ENCODE data around the gene TAS2R43.
"Not testable (repeated sequence)": the region's sequence is repeated elsewhere in the genome, so short reads cannot be mapped to it uniquely, and the experiment has no call there.

TAS2R43 gene

GRCh38 chr12:11092128-11092527 lies at the start of gene TAS2R43:
TSS of gene TAS2R43 (minus strand) at chr12:11092313. CDS start at chr12:11092229, 84 bp downstream.
- DNase-seq (ENCODE audit: low spot score), result no peak

DNA sequence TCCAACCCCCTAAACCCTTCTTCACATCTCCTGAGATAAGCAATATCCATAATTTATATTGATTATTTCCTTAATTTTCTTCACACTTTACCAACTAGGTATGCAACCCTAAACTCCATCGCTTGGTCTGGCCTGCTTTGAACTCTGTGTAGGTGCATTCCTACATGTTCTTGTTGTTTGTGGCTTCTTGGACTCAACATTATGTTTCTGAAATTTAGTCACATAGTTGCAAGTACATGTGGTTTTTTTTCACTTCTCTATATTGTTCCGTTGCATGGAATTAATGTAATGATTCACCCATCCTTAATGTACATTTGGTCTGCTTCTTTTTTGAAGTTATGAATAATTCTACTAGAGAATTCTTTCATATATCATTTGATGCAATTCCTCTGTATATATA lies 44.0 kb upstream of the TAS2R43 start:
- no peak for DNase-seq (ENCODE audit: low spot score)

DNA sequence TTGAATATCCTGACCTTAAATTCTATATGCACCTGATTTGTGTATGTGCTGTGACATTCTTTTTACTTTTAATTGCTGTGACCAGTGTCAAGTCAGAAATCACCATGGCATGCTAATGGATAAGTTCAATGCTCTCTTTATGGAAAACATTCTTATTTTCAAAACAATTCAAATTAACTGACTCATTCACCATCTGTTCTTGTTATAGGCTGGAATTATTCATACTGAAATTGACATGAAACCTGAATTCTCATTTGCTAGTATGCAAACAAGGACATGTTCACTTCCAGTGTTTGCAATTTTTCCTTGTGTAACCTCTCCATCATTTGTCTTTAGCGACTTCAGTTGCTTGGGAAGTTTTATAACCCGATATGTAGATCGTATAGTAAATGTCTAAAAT lies 42.2 kb upstream of the TAS2R43 start, which contains the start of gene TAS2R30:
TAS2R30 (minus strand) TSS at position 340 of the 400 bp plus-strand sequence. CDS start 400 bp downstream, outside the sequence.
- DNase-seq (ENCODE audit: low spot score), result no peak

DNA sequence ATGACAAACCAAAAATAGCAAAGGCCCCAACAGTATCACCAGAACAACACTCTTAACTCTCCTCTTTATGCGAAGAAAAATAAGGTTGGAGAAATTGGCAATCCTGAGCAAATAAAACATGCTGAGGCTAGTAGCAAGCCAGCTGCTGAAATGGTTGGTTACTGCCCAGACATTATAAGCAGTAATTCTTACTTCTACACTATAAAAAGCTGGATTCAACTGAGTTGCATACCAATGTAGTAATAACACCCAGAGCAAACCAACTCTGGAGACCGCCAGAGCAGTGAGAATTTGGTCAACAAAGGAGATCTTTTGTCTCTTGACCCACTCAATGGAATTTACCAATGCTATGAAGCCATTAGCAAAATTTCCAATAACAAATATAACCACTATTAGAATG lies 41.7 kb upstream of the TAS2R43 start:
- no peak for DNase-seq (ENCODE audit: low spot score)

DNA sequence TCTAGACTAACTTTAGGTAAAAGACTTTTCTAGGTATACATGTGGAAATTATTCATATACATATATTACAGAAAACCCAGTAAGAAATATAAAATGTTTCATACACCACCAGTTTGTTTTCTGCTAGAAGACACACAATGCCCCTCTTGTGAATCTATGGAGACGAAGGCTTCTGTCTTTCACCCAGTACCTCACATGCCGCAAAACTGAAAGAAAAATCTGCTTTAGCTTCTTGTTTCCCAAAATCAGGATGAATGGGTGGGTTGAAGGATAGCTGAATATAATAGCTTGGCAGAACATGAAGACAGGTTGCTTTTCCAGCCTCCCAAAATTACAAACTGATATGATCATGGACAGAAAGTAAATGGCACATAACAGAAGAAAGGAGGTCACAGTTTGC lies 41.0 kb upstream of the TAS2R43 start:
- DNase-seq (ENCODE audit: low spot score), result no peak

GRCh38 chr12:11130999-11131398 lies 38.9 kb upstream of the TAS2R43 start:
- no peak for DNase-seq (ENCODE audit: low spot score)

DNA sequence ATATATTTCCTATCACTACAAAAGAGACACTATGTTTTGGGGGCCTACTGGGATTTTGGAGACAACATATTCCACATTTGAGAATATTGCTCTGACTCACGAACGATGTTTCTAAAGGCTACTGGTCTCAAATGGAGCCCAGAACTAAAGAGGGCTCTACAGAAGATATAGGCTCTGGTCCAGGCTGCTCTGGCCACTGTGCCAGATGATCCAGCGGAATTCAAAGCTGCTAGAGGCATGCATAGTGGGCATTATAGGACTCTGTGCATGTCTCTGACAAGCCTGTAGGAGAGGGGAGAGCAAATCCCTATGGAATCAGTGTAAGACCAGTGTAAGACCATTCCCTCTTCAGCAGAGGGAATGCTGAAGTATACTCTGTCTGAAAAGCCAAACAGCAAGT lies 38.3 kb upstream of the TAS2R43 start:
- DNase-seq (ENCODE audit: low spot score), result no peak

- not testable (repeated sequence) for DNase-seq (ENCODE audit: low spot score)
Observed at GRCh38 chr12:11114130-11114529, 22.0 kb upstream of the TAS2R43 start.

DNA sequence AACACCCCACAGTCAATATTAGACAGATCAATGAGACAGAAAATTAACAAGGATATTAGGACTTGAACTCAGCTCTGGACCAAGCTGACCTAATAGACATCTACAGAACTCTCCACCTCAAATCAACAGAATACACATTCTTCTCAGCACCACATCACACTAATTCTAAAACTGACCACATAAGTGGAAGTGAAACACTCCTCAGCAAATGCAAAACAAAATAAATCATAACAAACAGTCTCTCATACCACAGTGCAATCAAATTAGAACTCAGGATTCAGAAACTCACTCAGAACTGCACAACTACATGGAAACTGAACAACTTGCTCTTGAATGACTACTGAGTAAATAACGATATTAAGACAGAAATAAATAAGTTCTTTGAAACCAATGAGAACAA lies 19.1 kb upstream of the TAS2R43 start:
- not testable (repeated sequence) for DNase-seq (ENCODE audit: low spot score)

GRCh38 chr12:11108862-11109261 lies 16.7 kb upstream of the TAS2R43 start:
- no peak for DNase-seq (ENCODE audit: low spot score)

DNA sequence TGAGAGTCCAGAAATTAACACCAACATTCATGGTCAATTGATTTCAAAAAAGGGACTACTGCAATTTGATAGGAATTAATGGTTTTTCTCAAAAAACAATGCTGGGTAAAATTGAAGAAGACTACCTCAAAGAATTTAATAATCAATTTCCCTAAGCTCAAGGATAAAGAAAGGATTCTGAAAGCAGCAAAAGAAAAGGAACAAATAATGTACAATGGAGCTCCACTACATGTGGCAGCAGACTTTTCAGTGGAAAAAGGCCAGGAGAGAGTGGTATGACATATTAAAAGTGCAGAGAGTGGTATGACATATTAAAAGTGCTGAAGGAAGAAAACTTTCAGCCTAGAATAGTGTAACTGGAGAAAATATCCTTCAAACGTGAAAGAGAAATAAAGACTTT lies 15.6 kb upstream of the TAS2R43 start:
- no peak for DNase-seq (ENCODE audit: low spot score)

GRCh38 chr12:11106288-11106687 lies 14.2 kb upstream of the TAS2R43 start:
- DNase-seq (ENCODE audit: low spot score), result no peak

GRCh38 chr12:11105546-11105945 lies 13.4 kb upstream of the TAS2R43 start:
- no peak for DNase-seq (ENCODE audit: low spot score)

GRCh38 chr12:11094910-11095309 lies 2.8 kb upstream of the TAS2R43 start:
- DNase-seq (ENCODE audit: low spot score), result not testable (repeated sequence)

DNA sequence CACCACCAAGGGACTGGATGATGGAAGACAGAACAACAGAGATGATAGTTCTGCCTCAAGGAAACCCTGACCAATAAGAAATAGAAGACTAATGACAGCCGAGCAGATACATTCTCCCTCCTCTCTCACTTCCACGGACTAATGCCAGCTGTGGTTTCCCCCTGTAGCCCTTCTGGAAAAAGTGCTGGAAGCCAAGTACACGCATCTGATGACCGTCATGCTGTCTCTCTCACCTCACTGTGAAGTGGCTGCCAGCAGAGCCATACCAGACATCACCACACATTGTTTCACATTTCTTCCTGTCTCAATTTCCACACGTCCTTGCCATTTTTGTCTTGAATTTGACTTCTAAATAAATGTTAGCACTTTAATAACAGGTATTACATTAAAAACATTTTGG lies 2.9 kb downstream of the TAS2R43 start:
- DNase-seq (ENCODE audit: low spot score), result no peak

DNA sequence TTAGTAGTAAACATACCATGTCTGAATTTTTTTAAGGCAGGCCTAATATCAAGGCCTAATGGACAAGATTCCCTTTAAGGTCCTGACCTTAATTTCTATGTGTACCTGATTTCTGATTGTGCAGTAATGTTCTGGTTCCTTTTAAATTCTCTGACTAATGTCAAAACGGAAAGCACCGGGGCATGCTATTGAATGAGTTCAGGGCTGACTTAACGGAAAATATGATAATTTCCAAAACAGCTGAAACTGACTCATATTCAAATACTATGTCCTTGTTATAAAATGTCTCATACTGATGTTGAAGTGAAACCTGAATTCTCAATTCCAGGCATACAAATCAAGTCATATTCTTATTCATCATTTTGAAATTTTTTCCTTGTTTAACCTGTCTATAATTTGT lies 6.7 kb downstream of the TAS2R43 start:
- no peak for DNase-seq (ENCODE audit: low spot score)

DNA sequence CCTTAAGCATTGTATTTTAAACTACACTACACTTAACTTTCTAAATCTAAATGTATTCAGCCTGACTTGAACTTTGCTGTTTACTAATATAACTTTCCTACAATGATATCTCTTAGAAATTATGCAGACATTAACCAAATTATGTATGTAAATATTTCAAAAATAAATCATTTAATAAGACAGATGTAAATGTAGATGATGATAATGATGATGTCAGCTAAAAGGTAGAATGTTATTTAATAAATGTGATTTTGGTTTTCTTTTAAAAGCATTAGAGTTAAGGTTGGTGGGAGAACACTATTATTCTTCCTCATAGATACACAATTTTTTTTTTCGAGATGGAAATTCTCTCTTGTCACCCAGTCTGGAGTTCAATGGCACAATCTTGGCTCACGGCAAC lies 10.1 kb downstream of the TAS2R43 start:
- no peak for DNase-seq (ENCODE audit: low spot score)

DNA sequence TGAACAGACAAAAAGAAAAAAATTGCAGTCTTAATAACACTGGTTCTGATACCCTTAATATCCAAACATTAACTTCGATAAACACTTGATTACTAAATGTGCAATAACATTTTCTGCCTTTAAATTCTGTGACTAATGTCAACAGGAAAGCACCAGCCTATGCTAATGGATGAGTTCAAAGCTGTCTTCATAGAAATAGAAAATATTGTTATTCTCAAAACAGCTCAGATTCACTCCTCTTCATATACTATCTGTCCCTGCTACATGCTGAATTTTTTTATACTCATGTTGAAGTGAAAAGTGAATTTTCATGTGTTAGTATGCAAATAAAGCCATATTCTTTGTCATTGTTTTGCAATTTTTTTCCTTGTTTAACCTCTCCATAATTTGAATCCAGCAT lies 13.9 kb downstream of the TAS2R43 start:
- no peak for DNase-seq (ENCODE audit: low spot score)

GRCh38 chr12:11075642-11076041 lies 16.5 kb downstream of the TAS2R43 start:
- no peak for DNase-seq (ENCODE audit: low spot score)

DNA sequence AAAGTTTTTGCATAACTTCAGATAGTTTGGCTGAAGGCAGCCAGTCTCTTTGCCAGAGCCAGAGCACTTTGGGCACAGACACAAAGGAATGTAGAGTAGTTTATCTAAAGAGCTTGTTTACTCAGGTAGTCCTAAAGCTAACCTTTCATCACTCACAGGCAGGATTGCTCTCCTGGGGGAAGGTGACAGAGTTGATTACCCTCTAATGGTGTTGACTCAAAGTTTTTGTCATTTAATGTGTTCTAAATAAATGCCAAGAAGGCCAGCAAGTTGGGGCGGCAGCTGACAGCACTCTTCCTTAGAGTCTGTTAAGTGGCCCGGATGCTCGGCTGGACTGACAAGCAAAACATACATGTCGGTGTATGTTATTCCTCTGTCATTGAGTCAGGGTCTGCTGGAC lies 20.7 kb downstream of the TAS2R43 start:
- DNase-seq (ENCODE audit: low spot score), result no peak

DNA sequence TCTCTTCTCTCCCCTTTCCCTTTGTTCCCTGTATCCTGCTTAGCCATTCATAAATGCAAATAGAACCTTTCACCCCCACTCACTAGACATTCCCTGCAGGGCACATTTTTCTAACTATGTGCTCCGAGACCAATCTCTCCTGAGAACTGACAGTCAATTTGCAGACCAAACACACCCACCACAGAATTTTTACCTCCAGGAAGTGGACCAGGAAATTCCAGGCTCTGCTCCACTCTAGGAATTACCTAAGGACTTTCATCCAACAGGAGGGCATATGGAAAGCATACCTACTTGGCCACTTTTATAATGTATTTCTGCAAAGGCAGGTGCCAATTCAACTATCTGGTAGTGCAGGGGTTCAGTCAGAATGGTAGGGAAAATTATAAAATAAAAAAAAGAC lies 21.1 kb downstream of the TAS2R43 start:
- no peak for DNase-seq (ENCODE audit: low spot score)

DNA sequence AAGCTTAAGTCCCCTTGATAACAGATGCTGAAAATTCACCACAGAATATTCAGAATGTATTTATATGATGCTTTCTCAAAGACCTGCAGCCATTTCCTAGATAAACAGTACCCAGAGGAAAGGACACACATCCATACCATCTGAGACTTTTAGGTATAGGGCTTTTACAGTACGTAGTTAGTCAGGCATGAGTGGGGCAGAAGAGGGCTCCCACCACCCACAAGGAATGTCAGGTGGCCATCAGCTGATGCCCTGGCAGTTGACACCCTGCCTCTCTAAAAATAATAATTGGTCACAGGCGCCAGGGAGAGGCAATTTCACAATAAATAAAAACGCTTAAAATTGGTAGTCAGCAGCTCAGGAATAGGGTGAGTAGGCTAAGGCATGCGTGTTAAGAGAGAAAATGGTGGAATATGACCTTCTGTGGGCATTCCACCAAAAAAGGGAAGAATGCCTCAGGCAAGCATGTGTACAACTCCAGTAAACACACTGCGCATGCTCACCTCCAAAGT lies 22.2 kb downstream of the TAS2R43 start:
- DNase-seq (ENCODE audit: low spot score), result no peak

GRCh38 chr12:11067514-11067913 lies 24.6 kb downstream of the TAS2R43 start:
- DNase-seq (ENCODE audit: low spot score), result no peak

DNA sequence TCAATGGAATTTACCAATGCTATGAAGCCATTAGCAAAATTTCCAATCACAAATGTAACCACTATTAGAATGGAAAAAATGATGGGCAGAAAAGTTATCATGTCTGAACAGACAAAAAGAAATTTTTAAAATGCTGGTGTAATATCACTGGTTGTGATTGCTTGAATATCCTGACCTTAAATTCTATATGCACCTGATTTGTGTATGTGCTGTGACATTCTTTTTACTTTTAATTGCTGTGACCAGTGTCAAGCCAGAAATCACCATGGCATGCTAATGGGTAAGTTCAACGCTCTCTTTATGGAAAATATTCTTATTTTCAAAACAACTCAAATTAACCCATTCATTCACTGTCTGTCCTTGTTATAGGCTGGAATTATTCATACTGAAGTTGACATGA lies 29.9 kb downstream of the TAS2R43 start, which contains the start of gene TAS2R46:
TAS2R46 (minus strand) TSS at position 101 of the 400 bp plus-strand sequence; CDS start at position 101, 0 bp downstream.
- DNase-seq (ENCODE audit: low spot score), result not testable (repeated sequence)

DNA sequence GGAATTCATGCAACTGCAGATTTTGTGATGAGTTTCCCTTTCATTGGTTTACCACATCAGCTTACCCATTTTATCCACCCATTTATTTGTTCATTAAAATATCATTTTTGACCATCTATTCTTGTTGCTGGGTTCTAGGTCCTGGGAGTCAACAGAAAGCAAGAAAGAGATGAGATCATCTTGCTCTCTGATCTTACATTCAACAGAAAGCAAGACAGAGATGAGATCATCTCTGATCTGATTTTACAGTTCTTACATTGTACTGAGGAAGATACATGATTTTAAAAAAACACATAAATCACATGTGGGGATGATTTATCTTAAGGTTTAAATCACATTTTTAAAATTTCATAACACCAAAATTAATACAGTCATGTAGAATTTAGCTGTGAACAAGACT lies 32.3 kb downstream of the TAS2R43 start:
- no peak for DNase-seq (ENCODE audit: low spot score)
